Activated CD8-positive, alpha-beta T cell treated with anti-CD3 and anti-CD28 coated beads, Interleukin-2, amount 10 ng/mL, durations not matched to agents 7 days and 5 days (primary cell): ENCODE results near the gene CSHL1. TPM values are rescaled to one million over a fixed set of nuclear protein-coding genes. Genes with fewer than 3 reads are reported as not detected.
"Not testable (repeated sequence)": the region's sequence is repeated elsewhere in the genome, so short reads cannot be mapped to it uniquely, and the experiment has no call there.

Experiments
- ATAC-seq: fragments of 150-1000 bp; cut with Tn5 transposase; one replicate; pipeline ENCODE4 v1.10.0; 2021; ENCODE audit warnings: moderate library complexity
- CTCF ChIA-PET: fragments of 350-600 bp; sonication (Branson Sonifier 250); formaldehyde crosslinking; loops from one replicate; lab custom pipeline; 2021; ENCODE audit warnings: antibody characterized with exemption; lab: Charles Lee
- POLR2A ChIA-PET: fragments of 350-600 bp; sonication (Branson Sonifier 250); formaldehyde crosslinking; loops from one replicate; lab custom pipeline; 2021; ENCODE audit warnings: antibody characterized with exemption; lab: Charles Lee
- DNase-seq: peaks from one replicate; pipeline ENCODE4 v3.0.0-alpha.2; 2020
- H3K27ac Mint-ChIP-seq: one replicate; pipeline ENCODE4 v1.8.0; 2021; ENCODE audit warnings: mild to moderate bottlenecking, mixed read lengths
- H3K27me3 Mint-ChIP-seq: one replicate; pipeline ENCODE4 v1.8.0; 2021; ENCODE audit warnings: low read depth, mixed read lengths
- H3K36me3 Mint-ChIP-seq: one replicate; pipeline ENCODE4 v1.8.0; 2021; ENCODE audit warnings: low read depth, mixed read lengths
- H3K4me1 Mint-ChIP-seq: one replicate; pipeline ENCODE4 v1.8.0; 2021; ENCODE audit warnings: low read depth, mixed read lengths
- H3K4me3 Mint-ChIP-seq: one replicate; pipeline ENCODE4 v1.8.0; 2021; ENCODE audit warnings: mild to moderate bottlenecking, mixed read lengths
- H3K9me3 Mint-ChIP-seq: one replicate; pipeline ENCODE4 v1.8.0; 2022; ENCODE audit warnings: mixed read lengths; ENCODE audit not compliant: insufficient read depth
- total RNA-seq, 2 experiments: library from RNA; stranded (reverse); gene quantifications; one replicate each; pipeline ENCODE4 v1.2.3, GENCODE V29; 2021

Gene CSHL1
- total RNA-seq, 2 experiments from 2014 or later = not detected

- Mint-ChIP-seq H3K27ac (no peak within 1 kb of the TSS), H3K27me3 (peaks cover 3% of the 10 kb centered on the region), H3K9me3 (no peaks in the 10 kb centered on the region), H3K4me1 (peaks cover 6% of the 10 kb centered on the region), H3K4me3 (no peak within 1 kb of the TSS), H3K36me3 (no peaks in the 10 kb centered on the region)
- ChIA-PET POLR2A (no interaction called here), CTCF (interaction anchor here (0.8 to 1.4 kb wide), 9 partner anchors 10 to 50 kb away, joined by 3 to 5 read pairs (median 4); partner anchors contain the start of gene CD79B)
- DNase-seq (peak; percentile 75), ATAC-seq (peak; percentile 86)
Observed at GRCh38 chr17:63881935-63882601, 29.0 kb downstream of the CSHL1 start, which contains the start of gene GH2. TSS of gene GH2 (minus strand) at chr17:63881944. CDS start at chr17:63881801, 143 bp downstream.

- H3K4me3 Mint-ChIP-seq, H3K27me3 Mint-ChIP-seq, DNase-seq, H3K4me1 Mint-ChIP-seq, H3K36me3 Mint-ChIP-seq, H3K9me3 Mint-ChIP-seq, ATAC-seq, H3K27ac Mint-ChIP-seq: not testable (repeated sequence)
- ChIA-PET CTCF (interaction anchor here (0.8 to 1.3 kb wide), 6 partner anchors 15 to 51 kb away, joined by 3 to 5 read pairs (median 4); partner anchors contain the start of gene CD79B), POLR2A (interaction anchor here (0.5 kb wide), 1 partner anchor 963 kb away, joined by 3 read pairs; no protein-coding TSS in a partner anchor)
Observed at GRCh38 chr17:63881337-63881736, 29.7 kb downstream of the CSHL1 start.

- CTCF ChIA-PET = interaction anchor here (1.2 to 1.3 kb wide), 3 partner anchors 15 to 34 kb away, joined by 4 to 5 read pairs (median 4); no protein-coding TSS in a partner anchor
- POLR2A ChIA-PET = no interaction called here
- no peak for ATAC-seq
- Mint-ChIP-seq H3K36me3 (no peaks in the 10 kb centered on the region), H3K4me1 (peaks cover 9% of the 10 kb centered on the region), H3K27me3 (peaks cover 3% of the 10 kb centered on the region), H3K9me3 (no peaks in the 10 kb centered on the region), H3K27ac (no peak overlapping the region), H3K4me3 (no peak overlapping the region)
- no peak for DNase-seq
Observed at GRCh38 chr17:63880706-63881105, 30.4 kb downstream of the CSHL1 start.

GRCh38 chr17:63878413-63878812 is 32.6 kb downstream of the CSHL1 start:
- CTCF ChIA-PET = interaction anchor here (1.3 kb wide), 1 partner anchor 41 kb away, joined by 3 read pairs; no protein-coding TSS in a partner anchor
- H3K36me3 Mint-ChIP-seq = not testable (repeated sequence)

GRCh38 chr17:63874693-63875092 is 36.4 kb downstream of the CSHL1 start:
- peaks cover 13% of the 10 kb centered on the region for H3K27me3 Mint-ChIP-seq
- H3K9me3 Mint-ChIP-seq, H3K4me1 Mint-ChIP-seq, ATAC-seq, H3K36me3 Mint-ChIP-seq, POLR2A ChIA-PET, H3K27ac Mint-ChIP-seq, DNase-seq, H3K4me3 Mint-ChIP-seq: not testable (repeated sequence)
- CTCF ChIA-PET = interaction anchor here (0.8 kb wide), 1 partner anchor 26 kb away, joined by 3 read pairs; no protein-coding TSS in a partner anchor

More at GRCh38 chr17:63878413-63878812, 32.6 kb downstream of the CSHL1 start:
- H3K9me3 Mint-ChIP-seq, ATAC-seq, DNase-seq, H3K4me3 Mint-ChIP-seq, H3K27ac Mint-ChIP-seq, H3K27me3 Mint-ChIP-seq, POLR2A ChIA-PET, H3K4me1 Mint-ChIP-seq: not testable (repeated sequence)

- H3K36me3 Mint-ChIP-seq, H3K9me3 Mint-ChIP-seq, DNase-seq, H3K4me1 Mint-ChIP-seq, POLR2A ChIA-PET, H3K4me3 Mint-ChIP-seq, H3K27ac Mint-ChIP-seq: not testable (repeated sequence)
- ATAC-seq = peak; percentile 47
- CTCF ChIA-PET = interaction anchor here (0.8 kb wide), 1 partner anchor 25 kb away, joined by 3 read pairs; no protein-coding TSS in a partner anchor
- peaks cover 18% of the 10 kb centered on the region for H3K27me3 Mint-ChIP-seq
Observed at GRCh38 chr17:63874061-63874626, 36.9 kb downstream of the CSHL1 start.

- H3K4me1 Mint-ChIP-seq, CTCF ChIA-PET, ATAC-seq, H3K4me3 Mint-ChIP-seq, POLR2A ChIA-PET, H3K9me3 Mint-ChIP-seq, H3K27ac Mint-ChIP-seq, H3K36me3 Mint-ChIP-seq, DNase-seq: not testable (repeated sequence)
- peaks cover 18% of the 10 kb centered on the region for H3K27me3 Mint-ChIP-seq
Observed at GRCh38 chr17:63873577-63873976, 37.5 kb downstream of the CSHL1 start, which contains the start of gene CSH2. TSS of gene CSH2 (minus strand) at chr17:63873677. CDS start at chr17:63873614, 63 bp downstream.

GRCh38 chr17:63871646-63872365 is 39.3 kb downstream of the CSHL1 start:
- H3K4me3 Mint-ChIP-seq, H3K27ac Mint-ChIP-seq, POLR2A ChIA-PET, H3K9me3 Mint-ChIP-seq, CTCF ChIA-PET, ATAC-seq, H3K4me1 Mint-ChIP-seq, H3K36me3 Mint-ChIP-seq, DNase-seq: not testable (repeated sequence)
- H3K27me3 Mint-ChIP-seq = peaks cover 16% of the 10 kb centered on the region

GRCh38 chr17:63870292-63870665 is 40.8 kb downstream of the CSHL1 start:
- H3K4me1 Mint-ChIP-seq, ATAC-seq, H3K9me3 Mint-ChIP-seq, H3K27ac Mint-ChIP-seq, H3K36me3 Mint-ChIP-seq, H3K4me3 Mint-ChIP-seq, DNase-seq, POLR2A ChIA-PET: not testable (repeated sequence)
- CTCF ChIA-PET = interaction anchor here (0.7 to 1.8 kb wide), 7 partner anchors 10 to 114 kb away, joined by 3 to 10 read pairs (median 4); no protein-coding TSS in a partner anchor
- H3K27me3 Mint-ChIP-seq = peaks cover 16% of the 10 kb centered on the region

GRCh38 chr17:63869491-63870291 is 41.4 kb downstream of the CSHL1 start:
- DNase-seq, H3K27ac Mint-ChIP-seq, POLR2A ChIA-PET, H3K9me3 Mint-ChIP-seq, H3K4me3 Mint-ChIP-seq, H3K4me1 Mint-ChIP-seq, ATAC-seq, H3K36me3 Mint-ChIP-seq: not testable (repeated sequence)
- peaks cover 16% of the 10 kb centered on the region for H3K27me3 Mint-ChIP-seq
- CTCF ChIA-PET = interaction anchor here (1.1 to 1.8 kb wide), 6 partner anchors 10 to 115 kb away, joined by 3 to 10 read pairs (median 4); no protein-coding TSS in a partner anchor

GRCh38 chr17:63866625-63867024 is 44.4 kb downstream of the CSHL1 start:
- H3K27me3 Mint-ChIP-seq = peaks cover 18% of the 10 kb centered on the region
- CTCF ChIA-PET = interaction anchor here (0.8 to 3.3 kb wide), 20 partner anchors 10 to 452 kb away, joined by 3 to 43 read pairs (median 5); partner anchors contain the start of genes GH2, ICAM2 and SMARCD2
- H3K9me3 Mint-ChIP-seq, H3K27ac Mint-ChIP-seq, ATAC-seq, DNase-seq, POLR2A ChIA-PET, H3K36me3 Mint-ChIP-seq, H3K4me3 Mint-ChIP-seq, H3K4me1 Mint-ChIP-seq: not testable (repeated sequence)
